Renal cortical epithelial cell (primary cell): ENCODE data around the gene ZNF616. TPM values are rescaled to one million over a fixed set of nuclear protein-coding genes. Genes with fewer than 3 reads are reported as not detected.
A peak's percentile ranks its signal among the peaks of the same experiment; 100 is the strongest.
"Not testable (repeated sequence)": the region's sequence is repeated elsewhere in the genome, so short reads cannot be mapped to it uniquely, and the experiment has no call there.

Experiments
- DNase-seq: peaks from one replicate; pipeline ENCODE4 v3.0.0-alpha.2; 2011; ENCODE audit warnings: low read depth
- total RNA-seq: library from RNA; depleted of rRNA; stranded (reverse); fragments of >200 nt; gene quantifications from 2 replicates; pipeline ENCODE4 v1.2.3, GENCODE V29; 2014

ZNF616 gene
- total RNA-seq, 1 donor from 2014 or later, result 14.9 TPM

GRCh38 chr19:52110780-52111179 lies 29.0 kb downstream of the ZNF616 start:
- no peak for DNase-seq

DNA sequence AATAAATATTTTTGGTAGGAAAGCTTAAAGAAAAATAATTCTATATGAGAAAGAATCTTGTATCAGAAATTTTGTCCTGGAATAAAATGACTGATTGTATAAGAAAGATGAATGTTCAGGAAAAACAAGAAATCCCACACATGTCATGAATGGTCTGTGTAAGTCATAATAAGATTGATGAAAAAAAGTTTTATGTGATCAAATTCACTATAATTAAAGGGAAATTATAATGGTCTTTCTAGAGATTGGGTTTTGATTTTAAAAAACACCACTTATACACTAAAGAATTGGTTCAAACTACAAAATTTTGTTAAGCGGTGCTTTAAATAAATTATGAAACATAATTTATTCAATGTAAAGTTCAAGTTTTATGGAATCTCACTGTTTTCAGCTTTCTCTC lies 37.0 kb downstream of the ZNF616 start:
- DNase-seq, result no peak

DNA sequence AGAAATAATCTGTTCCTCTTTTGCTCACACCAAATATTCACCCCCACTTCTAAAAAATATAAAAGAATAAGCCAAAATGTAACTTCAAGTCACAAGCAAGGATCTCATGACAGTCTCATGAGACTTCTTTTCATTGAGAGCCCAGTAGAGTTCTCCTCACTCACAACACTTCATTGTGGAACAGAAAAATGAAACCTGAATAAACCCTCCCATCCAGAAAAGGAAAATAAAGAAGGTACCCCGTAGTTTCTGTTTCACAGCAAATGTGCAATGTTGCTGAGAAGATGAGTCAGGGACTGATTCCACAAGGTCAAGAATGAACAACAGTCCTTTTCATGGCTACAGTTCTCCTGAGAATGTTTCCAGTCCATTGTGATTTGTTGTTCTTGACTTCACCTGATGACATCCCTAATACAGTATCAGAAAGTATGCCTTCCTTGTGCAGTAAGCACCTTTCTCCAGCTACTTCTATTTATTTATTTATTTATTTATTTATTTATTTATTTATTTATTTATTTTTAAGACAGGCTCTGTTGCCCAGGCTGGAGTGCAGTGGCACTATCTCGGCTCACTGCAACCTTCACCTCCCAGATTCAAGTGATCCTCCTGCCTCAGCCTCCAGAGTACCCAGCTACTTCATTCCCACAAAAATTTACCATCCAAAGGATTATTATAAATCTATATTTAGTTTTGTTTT lies 37.7 kb downstream of the ZNF616 start:
- DNase-seq, result no peak

- DNase-seq, result no peak
Measured at GRCh38 chr19:52099497-52100138, 40.1 kb downstream of the ZNF616 start.

DNA sequence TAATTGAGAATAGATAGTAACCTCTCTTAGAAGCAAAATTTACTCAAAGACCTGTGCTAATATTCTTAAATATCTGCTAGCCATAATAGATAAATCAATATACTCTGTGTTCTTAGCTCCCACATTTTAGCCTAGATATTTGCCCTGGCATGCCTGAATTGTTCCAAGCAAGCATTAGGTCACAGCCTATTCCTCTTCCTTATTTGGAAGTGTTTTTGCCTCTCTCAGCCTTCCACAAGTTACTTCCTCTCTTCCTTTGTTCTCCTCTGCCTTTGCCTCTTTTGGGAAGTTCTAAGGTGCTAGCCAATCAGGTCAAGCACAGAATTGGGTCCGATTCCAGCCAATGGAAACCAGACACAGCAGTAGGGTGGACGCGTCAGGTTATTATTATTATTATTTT lies 43.3 kb downstream of the ZNF616 start:
- DNase-seq, result not testable (repeated sequence)

DNA sequence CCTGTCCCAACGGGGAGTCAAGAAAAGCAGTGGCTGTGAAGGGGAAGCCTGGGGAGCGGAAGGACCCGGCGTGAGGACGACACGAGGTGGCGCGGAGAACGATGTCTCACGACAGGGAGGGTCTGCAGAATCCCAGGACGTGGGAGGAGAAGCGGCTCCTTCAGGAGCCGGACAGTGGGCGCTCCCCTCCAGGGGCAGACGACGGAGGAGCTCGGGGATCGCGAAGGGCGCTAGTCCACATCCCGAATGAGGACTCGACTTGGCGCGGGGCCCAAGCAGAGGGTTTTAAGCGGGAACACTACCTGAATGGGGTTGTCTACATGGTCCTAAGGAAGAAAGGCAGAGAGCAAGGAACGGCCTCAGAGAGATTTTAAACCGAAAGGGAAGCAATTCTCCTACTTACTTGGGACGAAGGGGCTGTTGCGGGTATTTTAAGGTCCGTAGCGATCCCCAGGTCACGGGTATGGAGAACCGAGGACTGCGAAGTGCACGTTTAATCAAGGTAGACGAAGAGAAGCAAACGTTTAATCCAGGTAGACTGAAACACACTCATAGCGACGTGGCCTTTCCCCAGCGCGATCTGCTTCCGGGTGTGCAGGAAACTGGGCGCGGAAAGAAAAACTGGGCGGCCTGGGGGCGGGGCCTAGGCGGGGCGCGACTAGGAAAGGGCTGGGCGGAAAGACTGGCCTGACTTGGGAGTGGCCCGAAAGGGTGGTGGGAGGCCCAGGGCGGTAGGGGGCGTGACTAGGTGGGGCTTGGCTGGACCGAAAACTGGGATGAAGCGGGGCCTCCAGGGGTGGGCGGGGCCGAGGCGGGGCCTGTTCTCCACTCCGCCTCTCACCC lies 44.3 kb downstream of the ZNF616 start, which contains the start of gene ZNF841:
TSS of gene ZNF841 (minus strand) at position 594 of the 843 bp plus-strand sequence. CDS start 10,964 bp downstream, outside the sequence.
- DNase-seq, result peak; percentile 79

- DNase-seq, result no peak
Measured at GRCh38 chr19:52094526-52095130, 45.1 kb downstream of the ZNF616 start.

DNA sequence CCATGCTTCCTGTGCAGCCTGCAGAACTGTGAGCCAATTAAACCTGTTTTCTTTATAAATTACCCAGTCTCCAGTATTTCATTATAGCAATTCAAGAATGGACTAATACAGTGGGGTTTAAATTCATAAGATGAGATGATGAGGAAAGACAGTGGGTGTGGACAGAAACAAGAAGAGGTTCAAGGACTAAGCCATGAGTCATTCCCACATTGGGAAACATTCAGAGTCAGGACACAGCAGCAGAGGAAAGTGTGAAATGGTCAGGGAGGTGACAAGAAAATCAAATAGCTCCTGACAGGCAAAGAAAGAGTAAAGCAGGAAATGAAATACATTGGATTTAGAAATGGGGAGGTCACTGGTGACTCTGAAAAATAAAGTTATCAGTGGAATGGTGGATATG lies 53.3 kb downstream of the ZNF616 start:
- peak; percentile 7 for DNase-seq

GRCh38 chr19:52070496-52070895 lies 69.2 kb downstream of the ZNF616 start:
- DNase-seq, result no peak

- no peak for DNase-seq
Measured at GRCh38 chr19:52069653-52070052, 70.1 kb downstream of the ZNF616 start.

DNA sequence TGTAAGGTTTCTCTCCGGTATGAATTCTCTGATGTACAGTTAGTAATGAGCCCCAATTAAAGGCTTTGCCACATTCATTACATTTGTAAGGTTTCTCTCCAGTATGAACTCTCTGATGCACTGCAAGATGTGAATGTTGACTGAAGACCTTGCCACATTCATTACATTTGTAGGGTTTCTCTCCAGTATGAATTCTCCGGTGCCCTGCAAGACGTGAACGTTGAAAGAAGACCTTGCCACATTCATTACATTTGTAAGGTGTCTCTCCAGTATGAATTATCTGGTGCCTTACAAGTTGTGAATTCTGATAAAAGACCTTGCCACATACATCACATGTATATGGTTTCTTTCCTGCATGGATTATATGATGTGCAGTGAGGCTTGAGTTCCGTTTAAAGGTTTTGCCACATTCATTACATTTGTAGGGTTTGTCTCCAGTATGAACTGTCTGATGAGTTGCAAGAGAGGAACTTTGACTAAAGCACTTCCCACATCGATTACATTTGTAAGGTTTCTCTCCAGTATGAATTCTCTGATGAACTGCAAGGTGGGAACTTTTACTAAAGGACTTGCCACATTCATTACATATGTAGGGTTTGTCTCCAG lies 73.4 kb downstream of the ZNF616 start:
- no peak for DNase-seq

GRCh38 chr19:52065399-52065798 lies 74.3 kb downstream of the ZNF616 start:
- no peak for DNase-seq

Other genes starting within 250 kb of the ZNF616 start
- 10.9 and 14.9 TPM in 2 replicates for gene ZNF649, start 234.9 kb downstream of the ZNF616 start, total RNA-seq
- gene ZNF613, start 212.5 kb downstream of the ZNF616 start, total RNA-seq, result 5.2 and 12.0 TPM in 2 replicates
- gene ZNF350, start 153.1 kb downstream of the ZNF616 start, total RNA-seq, result 14.4 and 15.6 TPM in 2 replicates
- gene ZNF615, start 131.7 kb downstream of the ZNF616 start, total RNA-seq, result 5.4 and 20.6 TPM in 2 replicates
- gene ZNF614, start 111.6 kb downstream of the ZNF616 start, total RNA-seq, result 11.6 and 15.8 TPM in 2 replicates
- 6.6 and 18.1 TPM in 2 replicates for gene ZNF432, start 91.1 kb downstream of the ZNF616 start, total RNA-seq
- gene ZNF841, start 44.2 kb downstream of the ZNF616 start, total RNA-seq, result 18.8 and 22.8 TPM in 2 replicates
- 7.5 and 18.2 TPM in 2 replicates for gene ZNF836, start 31.7 kb upstream of the ZNF616 start, total RNA-seq
- gene PPP2R1A, start 50.1 kb upstream of the ZNF616 start, total RNA-seq, result 293 and 385 TPM in 2 replicates
- gene ZNF766, start 129.6 kb upstream of the ZNF616 start, total RNA-seq, result 12.7 and 31.6 TPM in 2 replicates
- gene ZNF480, start 157.2 kb upstream of the ZNF616 start, total RNA-seq, result 5.7 and 12.0 TPM in 2 replicates
- gene ZNF610, start 196.3 kb upstream of the ZNF616 start, total RNA-seq, result 2.3 and 6.0 TPM in 2 replicates
- gene ZNF880, start 230.0 kb upstream of the ZNF616 start, total RNA-seq, result 23.1 and 32.5 TPM in 2 replicates